ENCODE results near the gene U2AF2.
A peak's percentile ranks its signal among the peaks of the same experiment; 100 is the strongest.

Gene U2AF2

DNA sequence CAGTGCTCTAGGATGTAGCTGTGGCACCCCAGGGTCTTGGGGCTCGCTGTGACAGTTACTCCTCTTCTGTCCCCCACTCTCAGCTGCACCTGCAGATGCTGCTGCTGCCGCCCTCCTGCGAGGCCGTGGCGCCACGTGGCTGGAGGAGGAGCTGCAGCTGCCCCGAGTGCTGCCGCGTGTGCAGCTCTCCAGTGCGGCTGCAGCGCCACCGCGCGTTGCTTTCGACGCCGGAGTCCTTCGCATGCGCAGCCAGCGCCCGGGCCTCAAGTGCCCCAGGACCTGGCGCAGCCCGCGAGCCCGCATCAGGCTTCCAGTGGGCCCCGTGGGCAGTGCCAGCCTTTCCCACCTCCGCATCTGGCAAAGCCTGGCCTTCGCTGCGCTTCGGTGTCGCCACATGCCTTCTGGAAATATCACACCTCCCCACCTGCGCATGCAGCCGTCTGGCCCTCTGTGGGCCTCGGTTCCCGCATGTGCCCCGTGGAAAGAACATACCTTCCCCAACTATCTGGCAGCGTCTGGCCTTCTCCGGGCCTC is 14.7 kb upstream of the U2AF2 start:
- TF ChIP-seq GLIS2 (tag by site-specific recombination; IDR thresholded peaks at IDR 0.05), result no peak
- no peak for TF ChIP-seq ZNF521 (tag by site-specific recombination; IDR thresholded peaks at IDR 0.05)
- peak; percentile 74 for TF ChIP-seq SETDB1 (IDR thresholded peaks at IDR 0.05; ENCODE audit: insufficient read length, low read length)
- no peak for TF ChIP-seq ZNF624 (tag by site-specific recombination; IDR thresholded peaks at IDR 0.05)
- TF ChIP-seq ZNF677 (tag by site-specific recombination; IDR thresholded peaks at IDR 0.05), result 0 out of 2 replicates have a peak, but pooled peaks have one; percentile 5
- TF ChIP-seq HOXD13 (CRISPR knock-in tag; IDR thresholded peaks at IDR 0.05; ENCODE audit: borderline replicate concordance), result 0 out of 2 replicates have a peak, but pooled peaks have one; percentile 15
- TF ChIP-seq ZNF792 (tag by site-specific recombination; IDR thresholded peaks at IDR 0.05), result no peak
- TF ChIP-seq, protein P1, sequence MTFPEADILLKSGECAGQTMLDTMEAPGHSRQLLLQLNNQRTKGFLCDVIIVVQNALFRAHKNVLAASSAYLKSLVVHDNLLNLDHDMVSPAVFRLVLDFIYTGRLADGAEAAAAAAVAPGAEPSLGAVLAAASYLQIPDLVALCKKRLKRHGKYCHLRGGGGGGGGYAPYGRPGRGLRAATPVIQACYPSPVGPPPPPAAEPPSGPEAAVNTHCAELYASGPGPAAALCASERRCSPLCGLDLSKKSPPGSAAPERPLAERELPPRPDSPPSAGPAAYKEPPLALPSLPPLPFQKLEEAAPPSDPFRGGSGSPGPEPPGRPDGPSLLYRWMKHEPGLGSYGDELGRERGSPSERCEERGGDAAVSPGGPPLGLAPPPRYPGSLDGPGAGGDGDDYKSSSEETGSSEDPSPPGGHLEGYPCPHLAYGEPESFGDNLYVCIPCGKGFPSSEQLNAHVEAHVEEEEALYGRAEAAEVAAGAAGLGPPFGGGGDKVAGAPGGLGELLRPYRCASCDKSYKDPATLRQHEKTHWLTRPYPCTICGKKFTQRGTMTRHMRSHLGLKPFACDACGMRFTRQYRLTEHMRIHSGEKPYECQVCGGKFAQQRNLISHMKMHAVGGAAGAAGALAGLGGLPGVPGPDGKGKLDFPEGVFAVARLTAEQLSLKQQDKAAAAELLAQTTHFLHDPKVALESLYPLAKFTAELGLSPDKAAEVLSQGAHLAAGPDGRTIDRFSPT (tag by site-specific recombination; IDR thresholded peaks at IDR 0.05), result peak; percentile 40; the same call in 1 of the 2 replicates
- peak; percentile 90 for TF ChIP-seq ZBTB44 (tag by site-specific recombination; IDR thresholded peaks at IDR 0.05)
- Histone ChIP-seq H3K27ac (ENCODE audit: extremely low read depth, low read depth, low read length) (peak overlapping the region; percentile 96), H3K4me3 (ENCODE audit: low read depth, low read length) (peak overlapping the region; percentile 61), H3K36me3 (ENCODE audit: control insufficient read depth in 2 of 2, insufficient read depth in 1 of 2, low read length in 2 of 2) (peaks cover 8 to 19% of the 10 kb centered on the region in 2 experiments; a peak in 2 of 3 replicates), H3K4me1 (ENCODE audit: control insufficient read depth, insufficient read depth, low read length) (peaks cover 32% of the 10 kb centered on the region), H3K9me3 (ENCODE audit: control insufficient read depth, insufficient read depth, low read depth, low read length) (no peaks in the 10 kb centered on the region)
- CTCF ChIA-PET, result interaction anchor here (1.0 to 1.3 kb wide), 2 partner anchors 14 to 16 kb away, joined by 4 to 8 read pairs; partner anchors contain the start of gene ZNF784
- POLR2A ChIA-PET, result interaction anchor here (1.0 kb wide), 1 partner anchor 178 kb away, joined by 3 read pairs; the partner anchor contains the start of gene ISOC2

- ChIA-PET CTCF (interaction anchor here (1.0 to 1.3 kb wide), 2 partner anchors 13 to 17 kb away, joined by 4 to 8 read pairs; partner anchors contain the start of gene ZNF784), POLR2A (interaction anchor here (0.6 to 1.0 kb wide), 2 partner anchors 16 to 179 kb away, joined by 3 to 4 read pairs; partner anchors contain the start of gene ISOC2)
- peaks cover 28% of the 10 kb centered on the region for H3K4me1 ChIP-seq (ENCODE audit: control insufficient read depth, insufficient read depth, low read length)
- peaks cover 15 to 26% of the 10 kb centered on the region in 2 experiments; a peak in 2 of 3 replicates for H3K36me3 ChIP-seq (ENCODE audit: control insufficient read depth in 2 of 2, insufficient read depth in 1 of 2, low read length in 2 of 2)
- H3K27ac ChIP-seq (ENCODE audit: extremely low read depth, low read depth, low read length), result peak within 1 kb of the TSS; percentile 96
- H3K9me3 ChIP-seq (ENCODE audit: control insufficient read depth, insufficient read depth, low read depth, low read length), result no peaks in the 10 kb centered on the region
- peak within 1 kb of the TSS; percentile 61 for H3K4me3 ChIP-seq (ENCODE audit: low read depth, low read length)
- TF ChIP-seq, protein P2, sequence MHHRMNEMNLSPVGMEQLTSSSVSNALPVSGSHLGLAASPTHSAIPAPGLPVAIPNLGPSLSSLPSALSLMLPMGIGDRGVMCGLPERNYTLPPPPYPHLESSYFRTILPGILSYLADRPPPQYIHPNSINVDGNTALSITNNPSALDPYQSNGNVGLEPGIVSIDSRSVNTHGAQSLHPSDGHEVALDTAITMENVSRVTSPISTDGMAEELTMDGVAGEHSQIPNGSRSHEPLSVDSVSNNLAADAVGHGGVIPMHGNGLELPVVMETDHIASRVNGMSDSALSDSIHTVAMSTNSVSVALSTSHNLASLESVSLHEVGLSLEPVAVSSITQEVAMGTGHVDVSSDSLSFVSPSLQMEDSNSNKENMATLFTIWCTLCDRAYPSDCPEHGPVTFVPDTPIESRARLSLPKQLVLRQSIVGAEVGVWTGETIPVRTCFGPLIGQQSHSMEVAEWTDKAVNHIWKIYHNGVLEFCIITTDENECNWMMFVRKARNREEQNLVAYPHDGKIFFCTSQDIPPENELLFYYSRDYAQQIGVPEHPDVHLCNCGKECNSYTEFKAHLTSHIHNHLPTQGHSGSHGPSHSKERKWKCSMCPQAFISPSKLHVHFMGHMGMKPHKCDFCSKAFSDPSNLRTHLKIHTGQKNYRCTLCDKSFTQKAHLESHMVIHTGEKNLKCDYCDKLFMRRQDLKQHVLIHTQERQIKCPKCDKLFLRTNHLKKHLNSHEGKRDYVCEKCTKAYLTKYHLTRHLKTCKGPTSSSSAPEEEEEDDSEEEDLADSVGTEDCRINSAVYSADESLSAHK (tag by site-specific recombination; IDR thresholded peaks at IDR 0.05), result 0 out of 2 replicates have a peak, but pooled peaks have one; percentile 18
- no peak for TF ChIP-seq ZNF549 (tag by site-specific recombination; IDR thresholded peaks at IDR 0.05)
- TF ChIP-seq HOXA7 (CRISPR knock-in tag; IDR thresholded peaks at IDR 0.05; ENCODE audit: borderline replicate concordance), result no peak
- TF ChIP-seq PRDM1 (tag by site-specific recombination; IDR thresholded peaks at IDR 0.05), result no peak
- no peak for TF ChIP-seq ATF2 (tag by site-specific recombination; IDR thresholded peaks at IDR 0.05; ENCODE audit: low read depth)
- no peak for TF ChIP-seq ZNF146 (tag by site-specific recombination; IDR thresholded peaks at IDR 0.05)
- no peak for TF ChIP-seq ZNF623 (tag by site-specific recombination; IDR thresholded peaks at IDR 0.05)
- no peak for TF ChIP-seq ZNF48 (tag by site-specific recombination; IDR thresholded peaks at IDR 0.05)
- peak; percentile 51 for TF ChIP-seq ZIC2 (tag by site-specific recombination; IDR thresholded peaks at IDR 0.05)
- TF ChIP-seq ZNF350 (tag by site-specific recombination; IDR thresholded peaks at IDR 0.05), result no peak
- TF ChIP-seq EGR2 (tag by site-specific recombination; IDR thresholded peaks at IDR 0.05; ENCODE audit: low read depth), result peak; percentile 80
- TF ChIP-seq ZNF658 (tag by site-specific recombination; IDR thresholded peaks at IDR 0.05), result no peak
- TF ChIP-seq OVOL3 (tag by site-specific recombination; IDR thresholded peaks at IDR 0.05), result no peak
- no peak for TF ChIP-seq ZNF830 (tag by site-specific recombination; IDR thresholded peaks at IDR 0.05; ENCODE audit: low read depth)
These were observed 14.0 kb upstream of the U2AF2 start, which contains the start of gene ZNF580 for GRCh38 chr19:55640577-55641425. Gene ZNF580, plus strand, starts transcription at chr19:55641002. Its CDS starts 1,507 bp downstream, at chr19:55642509.

Data from HEK293 (cell line).